ENCODE measurements around the gene HLA-DRA.
A peak's percentile ranks its signal among the peaks of the same experiment; 100 is the strongest.
"Not testable (repeated sequence)": the region's sequence is repeated elsewhere in the genome, so short reads cannot be mapped to it uniquely, and the experiment has no call there.

HLA-DRA gene

GRCh38 chr6:32462609-32463008 lies 22.9 kb downstream of the HLA-DRA start:
- Histone ChIP-seq H2AFZ (ENCODE audit: low read depth, low read length) (no peak overlapping the region), H3K9me3 (ENCODE audit: insufficient read depth, low read length) (no peaks in the 10 kb centered on the region), H3K27ac (ENCODE audit: low read length) (peak overlapping the region; percentile 38; the same call in 1 of the 2 replicates), H3K9ac (ENCODE audit: low read length) (peak overlapping the region; percentile 38; the same call in 1 of the 2 replicates), H3K79me2 (ENCODE audit: low read length) (no peaks in the 10 kb centered on the region), H3K4me3 (ENCODE audit: low read length) (peak overlapping the region; percentile 66), H3K4me2 (ENCODE audit: low read length) (peak overlapping the region; percentile 61), H3K4me1 (ENCODE audit: low read length) (peaks cover 25% of the 10 kb centered on the region), H3K36me3 (replicated peaks; ENCODE audit: low read depth, low read length) (no peaks in the 10 kb centered on the region), H4K20me1 (ENCODE audit: insufficient read depth, low read length) (no peaks in the 10 kb centered on the region), H3K27me3 (ENCODE audit: low read depth, low read length) (no peaks in the 10 kb centered on the region)
- TF ChIP-seq CTCF (IDR thresholded peaks at IDR 0.05; ENCODE audit: low read depth, low read length) = no peak
- TF ChIP-seq EZH2phosphoT487 (IDR thresholded peaks at IDR 0.05; ENCODE audit: low read depth) = no peak

- not testable (repeated sequence) for H3K4me3 ChIP-seq (ENCODE audit: low read length); H3K27ac ChIP-seq (ENCODE audit: low read length); H3K4me2 ChIP-seq (ENCODE audit: low read length); H3K79me2 ChIP-seq (ENCODE audit: low read length); H3K9ac ChIP-seq (ENCODE audit: low read length); H3K36me3 ChIP-seq (replicated peaks; ENCODE audit: low read depth, low read length); H3K27me3 ChIP-seq (ENCODE audit: low read depth, low read length); H2AFZ ChIP-seq (ENCODE audit: low read depth, low read length); H3K9me3 ChIP-seq (ENCODE audit: insufficient read depth, low read length); H4K20me1 ChIP-seq (ENCODE audit: insufficient read depth, low read length); H3K4me1 ChIP-seq (ENCODE audit: low read length)
These were observed 28.2 kb downstream of the HLA-DRA start for GRCh38 chr6:32467743-32468503.

GRCh38 chr6:32472781-32473375 lies 33.2 kb downstream of the HLA-DRA start:
- peak overlapping the region; percentile 55 for H3K4me3 ChIP-seq (ENCODE audit: low read length)
- peak overlapping the region; percentile 79 for H3K27ac ChIP-seq (ENCODE audit: low read length)
- peak overlapping the region; percentile 58; the same call in 1 of the 2 replicates for H3K9ac ChIP-seq (ENCODE audit: low read length)

GRCh38 chr6:32473376-32474348 lies 34.0 kb downstream of the HLA-DRA start:
- Histone ChIP-seq H3K4me3 (ENCODE audit: low read length) (peak overlapping the region; percentile 65), H2AFZ (ENCODE audit: low read depth, low read length) (peak overlapping the region; percentile 81; the same call in 1 of the 2 replicates), H3K4me1 (ENCODE audit: low read length) (peaks cover 16% of the 10 kb centered on the region), H3K27ac (ENCODE audit: low read length) (peak overlapping the region; percentile 79), H3K9ac (ENCODE audit: low read length) (peak overlapping the region; percentile 65; the same call in 1 of the 2 replicates), H3K4me2 (ENCODE audit: low read length) (peak overlapping the region; percentile 74)
- H3K27me3 ChIP-seq (ENCODE audit: low read depth, low read length); H3K79me2 ChIP-seq (ENCODE audit: low read length); H3K9me3 ChIP-seq (ENCODE audit: insufficient read depth, low read length); H3K36me3 ChIP-seq (replicated peaks; ENCODE audit: low read depth, low read length); H4K20me1 ChIP-seq (ENCODE audit: insufficient read depth, low read length): not testable (repeated sequence)

More at GRCh38 chr6:32472781-32473375, 33.2 kb downstream of the HLA-DRA start:
- Histone ChIP-seq H3K9me3 (ENCODE audit: insufficient read depth, low read length) (no peaks in the 10 kb centered on the region), H2AFZ (ENCODE audit: low read depth, low read length) (no peak overlapping the region), H3K79me2 (ENCODE audit: low read length) (peaks cover 8% of the 10 kb centered on the region), H3K36me3 (replicated peaks; ENCODE audit: low read depth, low read length) (no peaks in the 10 kb centered on the region), H3K27me3 (ENCODE audit: low read depth, low read length) (no peaks in the 10 kb centered on the region), H3K4me1 (ENCODE audit: low read length) (peaks cover 16% of the 10 kb centered on the region), H3K4me2 (ENCODE audit: low read length) (peak overlapping the region; percentile 67), H4K20me1 (ENCODE audit: insufficient read depth, low read length) (no peaks in the 10 kb centered on the region)
- TF ChIP-seq EZH2phosphoT487 (IDR thresholded peaks at IDR 0.05; ENCODE audit: low read depth) (no peak), CTCF (IDR thresholded peaks at IDR 0.05; ENCODE audit: low read depth, low read length) (no peak)

Data from OCI-LY3 (cell line).